Lung (tissue), 12 donors: ENCODE data around the gene CDK2AP2. TPM values are rescaled to one million over a fixed set of nuclear protein-coding genes. Genes with fewer than 3 reads are reported as not detected.

Experiments used
- ATAC-seq: fragments of 200-7000 bp; cut with Tn5 transposase; one replicate; pipeline ENCODE4 v1.9.1; 2020; ENCODE audit warnings: moderate number of reproducible peaks; ENCODE audit not compliant: insufficient read depth, low FRiP score
- DNase-seq, 3 donors: peaks; one replicate each; pipeline ENCODE4 v3.0.0-alpha.2; 2013 to 2017
- H3K27ac ChIP-seq, 2 donors: one replicate each; pipeline ENCODE4 v1.5.1; 2013; ENCODE audit warnings: mild to moderate bottlenecking in 2 of 2, moderate library complexity in 2 of 2, control low read depth in 1 of 2, inconsistent platforms in 1 of 2, low read depth in 1 of 2, low read length in 1 of 2
- H3K27me3 ChIP-seq, 3 donors: one replicate each; pipeline ENCODE4 v1.5.1; 2013; ENCODE audit warnings: low read length in 2 of 3; ENCODE audit not compliant: control insufficient read depth in 3 of 3, insufficient read depth in 3 of 3
- H3K36me3 ChIP-seq, 4 donors: one replicate each; pipeline ENCODE4 v1.5.1; 2013; ENCODE audit warnings: low read length in 4 of 4, mild to moderate bottlenecking in 1 of 4, moderate library complexity in 1 of 4; ENCODE audit not compliant: control insufficient read depth in 4 of 4, insufficient read depth in 4 of 4
- H3K4me1 ChIP-seq, 5 donors: one replicate each; pipeline ENCODE4 v1.5.1; 2013; ENCODE audit warnings: low read length in 5 of 5, mild to moderate bottlenecking in 2 of 5, moderate library complexity in 1 of 5; ENCODE audit not compliant: control insufficient read depth in 5 of 5, insufficient read depth in 5 of 5
- H3K4me3 ChIP-seq: one replicate; pipeline ENCODE4 v1.5.1; 2013; ENCODE audit warnings: mild to moderate bottlenecking, control low read depth, moderate library complexity
- H3K9ac ChIP-seq, 2 donors: one replicate each; pipeline ENCODE4 v1.5.1; 2013; ENCODE audit warnings: low read length in 2 of 2, control low read depth in 1 of 2; ENCODE audit not compliant: insufficient read depth in 1 of 2
- H3K9me3 ChIP-seq, 4 donors: one replicate each; pipeline ENCODE4 v1.5.1; 2013; ENCODE audit warnings: low read length in 3 of 4, mild to moderate bottlenecking in 1 of 4, moderate library complexity in 1 of 4; ENCODE audit not compliant: control insufficient read depth in 4 of 4, insufficient read depth in 3 of 4
- CTCF ChIP-seq: IDR thresholded peaks from 2 replicates; pipeline ENCODE4 v1.5.1; 2012; ENCODE audit warnings: mild to moderate bottlenecking; ENCODE audit errors: control extremely low read depth, extremely low read depth
- WGBS, 2 donors: extraction: QIAGEN DNeasy Blood & Tissue Kit; methylation state at CpG; one replicate each; pipeline ENCODE4 v1.1.7; 2013; 5-methylcytosine and 5-hydroxymethylcytosine counted together
- polyA plus RNA-seq, 2 donors: library from polyadenylated mRNA; stranded (reverse); fragments of 200-250 nt; gene quantifications; one replicate each; pipeline ENCODE4 v1.2.1, GENCODE V29; 2013
- total RNA-seq, 2 donors: library from RNA; depleted of rRNA in 1 of 2; stranded (reverse); fragments of >200 nt in 1 of 2; gene quantifications; one replicate each; pipeline ENCODE4 v1.2.1, GENCODE V29; 2014 to 2021
- donor health status: control.
- donor health status: control.
- donor health status: Bipolar disorder and iron deficiency.
- donor health status: healthy.
- donor health status: DM: yes; HTN: yes; CAD: no.

CDK2AP2 gene
- total and polyA plus RNA-seq, 4 donors = 21.7 to 149 (median 121) TPM

- no peaks in the 10 kb centered on the region for H3K36me3 ChIP-seq
- H3K27me3 ChIP-seq = no peaks in the 10 kb centered on the region
- ATAC-seq = no peak
- H3K4me3 ChIP-seq = no peak overlapping the region
- no peaks in the 10 kb centered on the region for H3K9me3 ChIP-seq
- no peak overlapping the region for H3K9ac ChIP-seq
- no peaks in the 10 kb centered on the region for H3K4me1 ChIP-seq
- H3K27ac ChIP-seq = no peak overlapping the region
- DNase-seq = no peak
- no peak for TF ChIP-seq CTCF
- 93 to 94% methylated on average over 4 of the region's 4 CpGs for WGBS, 2 donors
These were observed 31.6 kb upstream of the CDK2AP2 start for GRCh38 chr11:67539550-67539949.

DNA sequence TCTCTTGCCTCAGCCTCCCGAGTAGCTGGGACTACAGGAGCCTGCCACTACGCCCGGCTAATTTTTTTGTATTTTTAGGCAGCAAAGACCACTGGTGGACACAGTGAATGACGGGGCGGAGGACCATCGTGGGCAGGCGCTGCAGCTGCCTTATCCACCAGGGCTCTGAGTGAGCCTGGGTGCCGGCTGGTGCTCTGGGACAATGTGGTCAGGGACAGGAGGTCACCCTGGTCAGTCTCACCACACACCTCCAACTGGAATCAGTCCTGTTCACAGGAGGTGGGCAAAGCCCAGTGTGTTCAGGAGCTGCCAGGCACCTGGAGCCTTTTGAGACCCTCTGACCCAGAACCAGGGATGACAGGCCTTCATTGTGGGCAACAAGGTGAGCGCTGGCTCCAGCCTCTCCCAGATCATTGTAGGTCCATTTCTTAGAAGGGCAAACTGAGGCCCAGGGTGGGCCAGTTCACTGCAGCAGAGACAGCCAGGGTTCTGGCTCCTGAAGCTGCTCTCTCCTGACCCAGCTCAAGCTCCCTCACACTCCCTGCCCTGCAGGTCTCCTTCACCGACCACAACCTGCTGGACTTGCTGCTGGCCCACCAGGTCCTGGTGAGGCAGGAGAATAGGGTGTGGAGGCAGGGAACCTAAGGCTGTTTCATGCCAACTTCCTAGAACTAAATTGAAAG, 31.0 kb upstream of the CDK2AP2 start:
- no peak overlapping the region for H3K4me3 ChIP-seq
- WGBS, 2 donors = 88 to 93% methylated on average over 10 of the region's 10 CpGs
- H3K4me1 ChIP-seq = no peaks in the 10 kb centered on the region
- H3K36me3 ChIP-seq = no peaks in the 10 kb centered on the region
- no peak for ATAC-seq
- H3K27ac ChIP-seq = no peak overlapping the region
- no peak for DNase-seq
- TF ChIP-seq CTCF = no peak
- no peak overlapping the region for H3K9ac ChIP-seq
- no peaks in the 10 kb centered on the region for H3K9me3 ChIP-seq
- no peaks in the 10 kb centered on the region for H3K27me3 ChIP-seq

DNA sequence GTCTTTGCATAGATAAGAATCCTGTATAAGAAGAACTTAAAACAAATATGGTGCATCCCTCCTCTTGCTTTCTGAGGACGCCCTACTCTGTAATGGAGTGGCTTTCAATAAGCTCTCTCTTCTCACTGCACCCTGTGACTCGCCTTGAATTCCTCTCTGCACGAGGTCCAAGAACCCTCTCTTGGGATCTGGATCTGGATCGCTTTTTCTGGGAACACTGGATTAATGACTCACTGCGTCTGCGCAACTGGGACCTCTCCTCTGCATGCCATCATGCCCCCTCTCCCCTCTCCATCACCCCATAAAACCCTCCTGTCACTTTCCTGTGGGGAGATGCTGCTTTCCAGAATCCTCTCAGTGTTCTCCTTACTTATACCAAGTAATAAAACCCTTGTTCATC, 30.3 kb upstream of the CDK2AP2 start:
- Histone ChIP-seq H3K9me3 (peaks cover 0 to 3% (median 1%) of the 10 kb centered on the region in 4 donors), H3K27ac (no peak overlapping the region), H3K36me3 (no peaks in the 10 kb centered on the region), H3K4me3 (no peak overlapping the region), H3K9ac (no peak overlapping the region), H3K4me1 (no peaks in the 10 kb centered on the region), H3K27me3 (no peaks in the 10 kb centered on the region)
- TF ChIP-seq CTCF = no peak
- no peak for DNase-seq
- no peak for ATAC-seq
- 74 to 90% methylated on average over 6 of the region's 6 CpGs for WGBS, 2 donors

DNA sequence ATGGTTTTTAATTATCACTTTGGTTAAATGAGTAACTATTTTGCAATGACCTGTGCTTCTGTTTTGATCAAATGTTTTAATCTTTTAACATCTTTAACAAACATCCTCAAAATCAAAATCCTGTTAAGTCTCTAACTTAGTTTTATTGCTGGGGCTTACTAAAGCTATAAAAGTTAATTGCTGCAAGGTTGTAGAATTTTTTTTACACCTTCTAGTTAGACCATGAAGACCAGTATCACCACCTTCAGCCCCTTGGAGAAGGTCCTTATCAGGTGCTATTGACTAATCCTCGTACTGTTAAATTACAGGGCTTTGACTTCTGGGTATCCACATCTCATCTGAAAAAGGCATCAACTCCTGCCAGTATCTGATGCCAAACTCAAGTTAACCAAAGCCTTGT, 27.6 kb upstream of the CDK2AP2 start:
- ATAC-seq (no peak), DNase-seq (no peak)
- H3K36me3 ChIP-seq = no peaks in the 10 kb centered on the region
- H3K9me3 ChIP-seq = peaks cover 0 to 3% (median 1%) of the 10 kb centered on the region in 4 donors
- H3K27ac ChIP-seq = no peak overlapping the region
- no peak overlapping the region for H3K4me3 ChIP-seq
- H3K4me1 ChIP-seq = no peaks in the 10 kb centered on the region
- 84% methylated on average over 1 of the region's 1 CpG for WGBS, 2 donors
- H3K27me3 ChIP-seq = no peaks in the 10 kb centered on the region
- TF ChIP-seq CTCF = no peak
- H3K9ac ChIP-seq = no peak overlapping the region
